Measurements from ENCODE around the gene ABCG8. TPM values are rescaled to one million over a fixed set of nuclear protein-coding genes. Genes with fewer than 3 reads are reported as not detected.

The ABCG8 gene
- polyA plus RNA-seq, 1 donor (not counting 4 experiments of a cell fraction or from before 2014, with no cell fraction given), result not detected

- Histone ChIP-seq H4K20me1 (ENCODE audit: control insufficient read depth, extremely low read depth, insufficient read depth, low read length) (no peaks in the 10 kb centered on the region), H3K9me1 (ENCODE audit: control insufficient read depth, extremely low read depth, insufficient read depth, low read length) (no peaks in the 10 kb centered on the region), H3K36me3 (ENCODE audit: control insufficient read depth in 2 of 2, extremely low read depth in 1 of 2, insufficient read depth in 2 of 2, low read length in 2 of 2) (peaks cover 0 to 2% of the 10 kb centered on the region in 2 experiments), H2AFZ (ENCODE audit: control insufficient read depth, low read length) (no peak overlapping the region), H3K4me1 (ENCODE audit: control insufficient read depth, extremely low read depth, insufficient read depth, low read length) (no peaks in the 10 kb centered on the region), H3K27me3 (ENCODE audit: control insufficient read depth, extremely low read depth, insufficient read depth, low read length) (peaks cover 7% of the 10 kb centered on the region), H3K27ac (ENCODE audit: control insufficient read depth, insufficient read depth, low read length) (no peak overlapping the region), H3K4me3 (ENCODE audit: control insufficient read depth in 2 of 3, extremely low read depth in 1 of 3, insufficient read depth in 2 of 3, low read depth in 1 of 3, low read length in 3 of 3) (no peak overlapping the region), H3K4me2 (ENCODE audit: control insufficient read depth, extremely low read depth, insufficient read depth, low read depth, low read length) (no peak overlapping the region), H3K9me3 (ENCODE audit: control insufficient read depth, low read depth, low read length) (no peaks in the 10 kb centered on the region), H3K9ac (ENCODE audit: control insufficient read depth, extremely low read depth, insufficient read depth, low read length) (no peak overlapping the region), H3K79me2 (ENCODE audit: control insufficient read depth, insufficient read depth, low read length) (no peaks in the 10 kb centered on the region)
- dilution Hi-C loops (cut with MboI; ENCODE audit: extremely low pct_ligation_motif_present, low sequenced_read_pairs), result no loop called here
- FAIRE-seq (no peak), DNase-seq (ENCODE audit: low read depth, low spot score) (no peak)
- TF ChIP-seq EZH2 (IDR thresholded peaks at IDR 0.05; ENCODE audit: low read length), result no peak
- no peak for TF ChIP-seq CTCF (optimal IDR thresholded peaks at IDR 0.05 in 1 of 3, IDR thresholded peaks at IDR 0.05 in 1 of 3, conservative IDR thresholded peaks at IDR 0.05 in 1 of 3; ENCODE audit: extremely low read depth in 1 of 3, insufficient read depth in 2 of 3, low read length in 3 of 3)
Observed at GRCh38 chr2:43880471-43880870, 41.7 kb downstream of the ABCG8 start.

GRCh38 chr2:43880952-43881351 is 42.2 kb downstream of the ABCG8 start:
- Histone ChIP-seq H3K36me3 (ENCODE audit: control insufficient read depth in 2 of 2, extremely low read depth in 1 of 2, insufficient read depth in 2 of 2, low read length in 2 of 2) (peaks cover 0 to 2% of the 10 kb centered on the region in 2 experiments), H3K4me3 (ENCODE audit: control insufficient read depth in 2 of 3, extremely low read depth in 1 of 3, insufficient read depth in 2 of 3, low read depth in 1 of 3, low read length in 3 of 3) (no peak overlapping the region), H4K20me1 (ENCODE audit: control insufficient read depth, extremely low read depth, insufficient read depth, low read length) (no peaks in the 10 kb centered on the region), H3K27ac (ENCODE audit: control insufficient read depth, insufficient read depth, low read length) (no peak overlapping the region), H3K4me1 (ENCODE audit: control insufficient read depth, extremely low read depth, insufficient read depth, low read length) (no peaks in the 10 kb centered on the region), H3K4me2 (ENCODE audit: control insufficient read depth, extremely low read depth, insufficient read depth, low read depth, low read length) (no peak overlapping the region), H3K9ac (ENCODE audit: control insufficient read depth, extremely low read depth, insufficient read depth, low read length) (no peak overlapping the region), H3K9me3 (ENCODE audit: control insufficient read depth, low read depth, low read length) (no peaks in the 10 kb centered on the region), H2AFZ (ENCODE audit: control insufficient read depth, low read length) (no peak overlapping the region), H3K9me1 (ENCODE audit: control insufficient read depth, extremely low read depth, insufficient read depth, low read length) (no peaks in the 10 kb centered on the region), H3K79me2 (ENCODE audit: control insufficient read depth, insufficient read depth, low read length) (no peaks in the 10 kb centered on the region), H3K27me3 (ENCODE audit: control insufficient read depth, extremely low read depth, insufficient read depth, low read length) (peaks cover 3% of the 10 kb centered on the region)
- dilution Hi-C loops (cut with MboI; ENCODE audit: extremely low pct_ligation_motif_present, low sequenced_read_pairs), result no loop called here
- DNase-seq (ENCODE audit: low read depth, low spot score) (no peak), FAIRE-seq (no peak)
- no peak for TF ChIP-seq CTCF (optimal IDR thresholded peaks at IDR 0.05 in 1 of 3, IDR thresholded peaks at IDR 0.05 in 1 of 3, conservative IDR thresholded peaks at IDR 0.05 in 1 of 3; ENCODE audit: extremely low read depth in 1 of 3, insufficient read depth in 2 of 3, low read length in 3 of 3)
- no peak for TF ChIP-seq EZH2 (IDR thresholded peaks at IDR 0.05; ENCODE audit: low read length)
